GM15510 (cell line): Measurements from ENCODE around the gene CSRP2.

Experiments
- POLR2A ChIP-seq: IDR thresholded peaks from 3 replicates; pipeline ENCODE4 v1.6.1; 2011; ENCODE audit warnings: borderline replicate concordance; ENCODE audit not compliant: insufficient read length; ENCODE audit errors: extremely low read depth

Gene CSRP2

GRCh38 chr12:76856018-76856644, 22.7 kb downstream of the CSRP2 start:
- no peak for TF ChIP-seq POLR2A

GRCh38 chr12:76855271-76855670, 23.5 kb downstream of the CSRP2 start:
- no peak for TF ChIP-seq POLR2A

GRCh38 chr12:76852106-76852505, 26.7 kb downstream of the CSRP2 start:
- TF ChIP-seq POLR2A, result no peak

- TF ChIP-seq POLR2A, result no peak
These were observed 30.7 kb downstream of the CSRP2 start for GRCh38 chr12:76848132-76848531.

GRCh38 chr12:76847260-76847659, 31.6 kb downstream of the CSRP2 start:
- TF ChIP-seq POLR2A, result no peak

- no peak for TF ChIP-seq POLR2A
These were observed 42.2 kb downstream of the CSRP2 start for GRCh38 chr12:76836633-76837032.

- no peak for TF ChIP-seq POLR2A
These were observed 48.4 kb downstream of the CSRP2 start for GRCh38 chr12:76830436-76830835.

GRCh38 chr12:76820888-76821482, 57.8 kb downstream of the CSRP2 start:
- TF ChIP-seq POLR2A, result no peak

- no peak for TF ChIP-seq POLR2A
These were observed 64.8 kb downstream of the CSRP2 start for GRCh38 chr12:76813972-76814371.

GRCh38 chr12:76813265-76813664, 65.6 kb downstream of the CSRP2 start:
- TF ChIP-seq POLR2A, result no peak

- no peak for TF ChIP-seq POLR2A
These were observed 66.8 kb downstream of the CSRP2 start for GRCh38 chr12:76811976-76812375.

- no peak for TF ChIP-seq POLR2A
These were observed 68.0 kb downstream of the CSRP2 start for GRCh38 chr12:76810671-76811419.
